SK-N-SH (cell line): ENCODE measurements around the gene CRACR2A. TPM values are rescaled to one million over a fixed set of nuclear protein-coding genes. Genes with fewer than 3 reads are reported as not detected.

Experiments used
- CTCF ChIA-PET: fragments of 300-600, 350-600 bp; formaldehyde crosslinking; extraction: SDS; loops from one replicate; lab custom pipeline; 2021; lab: Yijun Ruan, JAX
- POLR2A ChIA-PET: fragments of 350-600 bp; sonication (Branson Sonifier 250); formaldehyde crosslinking; extraction: SDS; loops from one replicate; lab custom pipeline; 2020; ENCODE audit warnings: antibody characterized with exemption, inconsistent platforms; lab: Yijun Ruan, JAX
- DNase-seq: peaks from one replicate; pipeline ENCODE4 v3.0.0; 2012
- H2AFZ ChIP-seq: fragments of 200-600 bp; sonication (generic); 2 replicates; pipeline ENCODE4 v1.8.1; 2016; ENCODE audit warnings: antibody characterized with exemption, mild to moderate bottlenecking, low read depth
- H3F3A ChIP-seq: fragments of 200-600 bp; sonication (generic); replicated peaks from 2 replicates; pipeline ENCODE3; 2016; ENCODE audit warnings: antibody characterized with exemption, mild to moderate bottlenecking; ENCODE audit not compliant: insufficient read depth
- H3K27ac ChIP-seq, 2 experiments: fragments of 200-500 bp in 1 of 2; fragments of 200-600 bp in 1 of 2; sonication (Bioruptor generic) in 1 of 2; sonication (generic), shearing (Covaris generic) in 1 of 2; 2 replicates each; pipeline versions ENCODE4 v1.5.1 to v1.6.1; 2014 to 2016; ENCODE audit warnings: low read depth in 2 of 2, inconsistent platforms in 1 of 2, low read length in 1 of 2, mild to moderate bottlenecking in 1 of 2, mixed read lengths in 1 of 2
- H3K27me3 ChIP-seq: fragments of 200-600 bp; sonication (generic), shearing (Covaris generic); 2 replicates; pipeline ENCODE4 v1.6.1; 2016; ENCODE audit warnings: mixed run types; ENCODE audit not compliant: insufficient read depth
- H3K36me3 ChIP-seq, 2 experiments: fragments of 200-500 bp in 1 of 2; fragments of 200-600 bp in 1 of 2; sonication (Bioruptor generic) in 1 of 2; sonication (generic) in 1 of 2; replicated peaks in 1 of 2; 2 replicates each; pipeline versions ENCODE3 to v1.5.1; 2014 to 2016; ENCODE audit warnings: low read length in 1 of 2, mild to moderate bottlenecking in 1 of 2; ENCODE audit not compliant: insufficient read depth in 2 of 2, control insufficient read depth in 1 of 2
- H3K4me1 ChIP-seq, 2 experiments: fragments of 200-500 bp in 1 of 2; fragments of 200-600 bp in 1 of 2; sonication (Bioruptor generic) in 1 of 2; sonication (generic), shearing (Covaris generic) in 1 of 2; 2 replicates each; pipeline versions ENCODE4 v1.5.1 to v1.6.1; 2014 to 2016; ENCODE audit warnings: low read depth in 1 of 2, low read length in 1 of 2, mixed run types in 1 of 2; ENCODE audit not compliant: insufficient read depth in 2 of 2, control insufficient read depth in 1 of 2
- H3K4me2 ChIP-seq: fragments of 200-600 bp; sonication (generic), shearing (Covaris generic); 2 replicates; pipeline ENCODE4 v1.6.1; 2017; ENCODE audit warnings: mixed run types
- H3K4me3 ChIP-seq, 2 experiments: fragments of 200-500 bp in 1 of 2; fragments of 200-600 bp in 1 of 2; sonication (Bioruptor generic) in 1 of 2; sonication (generic), shearing (Covaris generic) in 1 of 2; 2 replicates each; pipeline versions ENCODE4 v1.5.1 to v1.8.1; 2014 to 2016; ENCODE audit warnings: low read depth in 2 of 2, inconsistent platforms in 1 of 2, low read length in 1 of 2, mild to moderate bottlenecking in 1 of 2, mixed read lengths in 1 of 2, moderate library complexity in 1 of 2
- H3K79me2 ChIP-seq: fragments of 200-600 bp; sonication (generic); 2 replicates; pipeline ENCODE4 v1.8.1; 2017; ENCODE audit warnings: mild to moderate bottlenecking; ENCODE audit not compliant: insufficient read depth
- H3K9ac ChIP-seq: fragments of 200-600 bp; sonication (generic); 2 replicates; pipeline ENCODE4 v1.6.1; 2017; ENCODE audit warnings: mixed run types
- H3K9me2 ChIP-seq: fragments of 200-600 bp; sonication (generic); 2 replicates; pipeline ENCODE4 v1.6.1; 2017; ENCODE audit warnings: mixed run types
- H3K9me3 ChIP-seq: fragments of 200-600 bp; sonication (generic); 2 replicates; pipeline ENCODE4 v1.6.1; 2017; ENCODE audit warnings: mixed run types, mild to moderate bottlenecking, moderate library complexity
- H4K20me1 ChIP-seq: fragments of 200-600 bp; sonication (generic); 2 replicates; pipeline ENCODE4 v1.6.1; 2017; ENCODE audit warnings: mild to moderate bottlenecking, mixed run types; ENCODE audit not compliant: insufficient read depth
- ELF1 ChIP-seq: IDR thresholded peaks from 2 replicates; pipeline ENCODE4 v1.4.0; 2012
- FOXM1 ChIP-seq: IDR thresholded peaks from 2 replicates; pipeline ENCODE4 v1.4.0; 2012; ENCODE audit warnings: low read depth, mild to moderate bottlenecking
- GABPA ChIP-seq: IDR thresholded peaks from 2 replicates; pipeline ENCODE4 v1.4.0; 2012; ENCODE audit warnings: low read depth, mild to moderate bottlenecking
- GATA2 ChIP-seq: sonication (generic); formaldehyde crosslinking; IDR thresholded peaks from 2 replicates; pipeline ENCODE4 v1.5.0; 2020; ENCODE audit warnings: mild to moderate bottlenecking, missing genetic modification reagents
- JUND ChIP-seq: IDR thresholded peaks from 2 replicates; pipeline ENCODE4 v1.4.0; 2012
- NFIC ChIP-seq: IDR thresholded peaks from 2 replicates; pipeline ENCODE4 v1.4.0; 2012; ENCODE audit warnings: borderline replicate concordance
- NRF1 ChIP-seq: IDR thresholded peaks from 2 replicates; pipeline ENCODE4 v1.6.1; 2012; ENCODE audit warnings: low read depth, mild to moderate bottlenecking, low read length
- RCOR1 ChIP-seq: fragments of 150-350 bp; IDR thresholded peaks from 2 replicates; pipeline ENCODE4 v1.6.1; 2017; ENCODE audit warnings: antibody characterized with exemption, low read length
- RFX5 ChIP-seq: IDR thresholded peaks from 2 replicates; pipeline ENCODE4 v1.6.1; 2012; ENCODE audit warnings: mild to moderate bottlenecking, improper control_type of control experiment, low read length
- TAF1 ChIP-seq: IDR thresholded peaks from 2 replicates; pipeline ENCODE4 v1.6.1; 2012; ENCODE audit warnings: low read depth, mild to moderate bottlenecking, low read length, moderate library complexity, borderline replicate concordance
- TCF12 ChIP-seq: IDR thresholded peaks from 2 replicates; pipeline ENCODE4 v1.4.0; 2012
- TEAD4 ChIP-seq: IDR thresholded peaks from 2 replicates; pipeline ENCODE4 v1.4.0; 2012; ENCODE audit warnings: mild to moderate bottlenecking, borderline replicate concordance; ENCODE audit not compliant: insufficient read depth
- YY1 ChIP-seq: IDR thresholded peaks from 2 replicates; pipeline ENCODE4 v1.4.0; 2012; ENCODE audit warnings: low read depth, mild to moderate bottlenecking
- WGBS: methylation state at CpG from one replicate; pipeline ENCODE4 v1.1.6; 2017; ENCODE audit warnings: low lambda C conversion rate; 5-methylcytosine and 5-hydroxymethylcytosine counted together
- polyA plus RNA-seq, 3 experiments: library from polyadenylated mRNA; depleted of rRNA; stranded (reverse); fragments of >200 nt; gene quantifications; 2 replicates each; pipeline ENCODE4 v1.2.3, GENCODE V29; 2012
- TF ChIP-seq, protein P1 (sequence below): IDR thresholded peaks from 2 replicates; pipeline ENCODE4; 2012
- TF ChIP-seq, protein P2 (sequence below): IDR thresholded peaks from 2 replicates; pipeline ENCODE4 v1.4.0; 2012; ENCODE audit warnings: low read depth
- TF ChIP-seq, protein P3 (sequence below): IDR thresholded peaks from 2 replicates; pipeline ENCODE4 v1.6.1; 2012; ENCODE audit warnings: mild to moderate bottlenecking, low read depth, low read length, moderate library complexity

CRACR2A gene
- polyA plus RNA-seq, 1 of the 3 experiments (the other 2 are of a cell fraction): 0.12 TPM

DNA sequence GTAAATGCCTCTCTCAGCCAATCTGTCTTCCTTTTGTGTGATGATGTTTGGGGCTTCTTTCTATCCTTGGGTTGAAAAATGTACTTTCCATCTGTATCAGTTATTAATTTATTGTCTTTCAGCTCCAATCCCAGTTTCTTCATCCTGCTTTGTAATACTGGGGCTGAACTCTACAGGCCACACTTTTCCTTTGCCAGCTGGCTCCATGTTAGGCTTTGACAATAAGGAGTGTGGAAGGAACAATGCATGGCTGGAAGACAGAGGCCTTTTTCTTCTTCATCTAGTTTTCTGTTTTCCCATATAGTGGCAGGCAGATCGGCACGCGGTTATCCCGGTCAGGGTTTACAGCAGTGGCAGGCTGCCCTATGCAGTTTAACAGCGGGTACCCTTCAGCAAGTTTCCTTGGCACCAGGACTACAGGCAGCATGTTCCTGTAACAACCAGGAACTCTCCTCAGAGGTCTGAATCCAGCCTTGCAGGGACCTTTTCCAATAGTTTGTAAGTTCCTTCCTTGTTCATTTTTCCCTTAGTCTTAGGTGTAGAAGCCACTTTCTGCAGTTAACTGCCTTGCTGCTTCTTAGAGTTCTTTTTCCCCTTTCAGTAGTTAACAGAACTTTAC is 38.5 kb upstream of the CRACR2A start:
- no peaks in the 10 kb centered on the region for H3F3A ChIP-seq
- no peak overlapping the region for H3K4me2 ChIP-seq
- WGBS: 98% methylated on average over 5 of the region's 5 CpGs
- H3K4me3 ChIP-seq: no peak overlapping the region
- H3K36me3 ChIP-seq: no peaks in the 10 kb centered on the region
- H3K9me3 ChIP-seq: no peaks in the 10 kb centered on the region
- TF ChIP-seq NRF1 (no peak), YY1 (no peak), GABPA (no peak), GATA2 (CRISPR knock-in tag) (no peak), RFX5 (no peak), ELF1 (no peak), NFIC (no peak), FOXM1 (no peak), TCF12 (no peak), RCOR1 (no peak), TEAD4 (no peak), JUND (no peak), TAF1 (no peak)
- TF ChIP-seq, protein P1, sequence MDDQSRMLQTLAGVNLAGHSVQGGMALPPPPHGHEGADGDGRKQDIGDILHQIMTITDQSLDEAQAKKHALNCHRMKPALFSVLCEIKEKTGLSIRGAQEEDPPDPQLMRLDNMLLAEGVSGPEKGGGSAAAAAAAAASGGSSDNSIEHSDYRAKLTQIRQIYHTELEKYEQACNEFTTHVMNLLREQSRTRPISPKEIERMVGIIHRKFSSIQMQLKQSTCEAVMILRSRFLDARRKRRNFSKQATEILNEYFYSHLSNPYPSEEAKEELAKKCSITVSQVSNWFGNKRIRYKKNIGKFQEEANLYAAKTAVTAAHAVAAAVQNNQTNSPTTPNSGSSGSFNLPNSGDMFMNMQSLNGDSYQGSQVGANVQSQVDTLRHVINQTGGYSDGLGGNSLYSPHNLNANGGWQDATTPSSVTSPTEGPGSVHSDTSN: no peak
- TF ChIP-seq, protein P2, sequence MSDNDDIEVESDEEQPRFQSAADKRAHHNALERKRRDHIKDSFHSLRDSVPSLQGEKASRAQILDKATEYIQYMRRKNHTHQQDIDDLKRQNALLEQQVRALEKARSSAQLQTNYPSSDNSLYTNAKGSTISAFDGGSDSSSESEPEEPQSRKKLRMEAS: no peak
- TF ChIP-seq, protein P3, sequence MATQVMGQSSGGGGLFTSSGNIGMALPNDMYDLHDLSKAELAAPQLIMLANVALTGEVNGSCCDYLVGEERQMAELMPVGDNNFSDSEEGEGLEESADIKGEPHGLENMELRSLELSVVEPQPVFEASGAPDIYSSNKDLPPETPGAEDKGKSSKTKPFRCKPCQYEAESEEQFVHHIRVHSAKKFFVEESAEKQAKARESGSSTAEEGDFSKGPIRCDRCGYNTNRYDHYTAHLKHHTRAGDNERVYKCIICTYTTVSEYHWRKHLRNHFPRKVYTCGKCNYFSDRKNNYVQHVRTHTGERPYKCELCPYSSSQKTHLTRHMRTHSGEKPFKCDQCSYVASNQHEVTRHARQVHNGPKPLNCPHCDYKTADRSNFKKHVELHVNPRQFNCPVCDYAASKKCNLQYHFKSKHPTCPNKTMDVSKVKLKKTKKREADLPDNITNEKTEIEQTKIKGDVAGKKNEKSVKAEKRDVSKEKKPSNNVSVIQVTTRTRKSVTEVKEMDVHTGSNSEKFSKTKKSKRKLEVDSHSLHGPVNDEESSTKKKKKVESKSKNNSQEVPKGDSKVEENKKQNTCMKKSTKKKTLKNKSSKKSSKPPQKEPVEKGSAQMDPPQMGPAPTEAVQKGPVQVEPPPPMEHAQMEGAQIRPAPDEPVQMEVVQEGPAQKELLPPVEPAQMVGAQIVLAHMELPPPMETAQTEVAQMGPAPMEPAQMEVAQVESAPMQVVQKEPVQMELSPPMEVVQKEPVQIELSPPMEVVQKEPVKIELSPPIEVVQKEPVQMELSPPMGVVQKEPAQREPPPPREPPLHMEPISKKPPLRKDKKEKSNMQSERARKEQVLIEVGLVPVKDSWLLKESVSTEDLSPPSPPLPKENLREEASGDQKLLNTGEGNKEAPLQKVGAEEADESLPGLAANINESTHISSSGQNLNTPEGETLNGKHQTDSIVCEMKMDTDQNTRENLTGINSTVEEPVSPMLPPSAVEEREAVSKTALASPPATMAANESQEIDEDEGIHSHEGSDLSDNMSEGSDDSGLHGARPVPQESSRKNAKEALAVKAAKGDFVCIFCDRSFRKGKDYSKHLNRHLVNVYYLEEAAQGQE: no peak
- no peaks in the 10 kb centered on the region for H3K79me2 ChIP-seq
- no peaks in the 10 kb centered on the region for H4K20me1 ChIP-seq
- H3K27ac ChIP-seq: no peak overlapping the region
- CTCF ChIA-PET: interaction anchor here (1.1 to 3.6 kb wide), 3 partner anchors 12 to 491 kb away, joined by 3 to 23 read pairs (median 15); no protein-coding TSS in a partner anchor
- POLR2A ChIA-PET: no interaction called here
- H3K9me2 ChIP-seq: no peaks in the 10 kb centered on the region
- no peak overlapping the region for H3K9ac ChIP-seq
- DNase-seq: no peak
- no peaks in the 10 kb centered on the region for H3K27me3 ChIP-seq
- H2AFZ ChIP-seq: no peak overlapping the region
- no peaks in the 10 kb centered on the region for H3K4me1 ChIP-seq
